Stimulated activated CD4-positive, alpha-beta T cell treated with anti-CD3 and anti-CD28 coated beads, Interleukin-15, amount 100 ng/mL, for 1 hour (primary cell): Measurements from ENCODE around the gene ZNF764.
"Not testable (repeated sequence)": the region's sequence is repeated elsewhere in the genome, so short reads cannot be mapped to it uniquely, and the experiment has no call there.

Source experiments
- DNase-seq, 2 donors: peaks; one replicate each; pipeline ENCODE4 v3.0.0-alpha.2; 2020; ENCODE audit warnings: low read depth in 1 of 2, low spot score in 1 of 2

ZNF764 gene

DNA sequence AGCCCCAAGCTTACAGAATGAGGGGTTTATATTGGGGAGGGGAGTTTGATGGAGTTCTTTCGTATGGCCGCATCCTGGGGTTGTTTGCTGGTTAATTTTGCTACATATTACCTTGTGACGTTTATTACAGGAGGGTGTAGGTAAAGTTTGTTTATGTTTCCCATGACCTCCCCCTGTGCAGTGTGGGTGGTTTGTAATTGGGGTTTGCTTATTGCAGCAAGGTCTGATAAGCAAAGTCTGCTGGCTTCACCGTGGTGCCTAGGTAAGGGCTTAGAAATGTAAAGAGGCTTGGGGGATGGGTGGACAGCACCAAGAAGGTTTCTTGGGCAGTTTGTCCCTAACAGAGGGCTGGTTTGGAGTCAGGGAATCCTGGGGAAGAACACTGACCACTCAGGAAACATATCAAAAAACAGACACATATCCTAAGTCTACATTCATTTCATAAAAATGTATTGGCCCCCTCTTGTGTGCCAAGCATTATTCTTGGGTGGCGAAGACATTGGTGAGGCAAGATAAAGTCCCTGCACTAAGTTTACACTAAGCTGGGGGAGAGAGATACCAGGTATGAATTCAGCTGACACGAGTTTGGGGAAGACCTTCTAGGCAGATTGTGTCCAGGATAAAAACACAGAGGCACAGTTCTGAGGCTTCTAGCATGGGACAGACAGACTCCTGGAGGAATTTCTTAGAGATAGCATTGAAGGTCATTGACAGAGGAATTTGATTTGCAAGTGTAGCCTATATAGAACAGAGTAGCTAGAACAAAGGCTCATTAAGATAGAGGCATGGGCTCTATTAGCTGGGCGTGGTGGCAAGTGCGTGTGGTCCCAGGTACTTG is 9.5 kb downstream of the ZNF764 start:
- no peak for DNase-seq

- no peak for DNase-seq
These were observed 12.1 kb downstream of the ZNF764 start for GRCh38 chr16:30546115-30546514.

DNA sequence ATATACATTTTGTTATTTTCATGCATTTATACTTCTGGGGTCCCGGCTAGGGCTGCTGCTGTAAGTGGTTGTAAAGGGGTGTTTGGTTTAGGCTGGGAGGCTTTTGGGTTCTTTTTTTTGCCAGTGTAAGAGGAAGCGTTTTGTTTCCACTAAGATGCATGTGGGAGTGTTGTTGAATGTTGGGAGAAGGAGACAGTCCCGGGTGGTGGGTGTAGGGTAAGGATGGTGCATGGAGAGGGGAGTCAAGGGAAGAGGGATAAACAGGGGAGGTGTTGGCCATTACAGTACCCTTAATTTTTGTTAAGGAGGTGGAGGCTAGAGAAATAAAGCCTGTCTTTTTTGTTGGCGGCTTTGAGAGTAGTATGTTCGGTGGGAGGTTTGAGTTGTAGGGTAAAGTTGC is 15.1 kb downstream of the ZNF764 start:
- DNase-seq: no peak

- no peak for DNase-seq
These were observed 16.5 kb downstream of the ZNF764 start for GRCh38 chr16:30541502-30542329.

- DNase-seq: not testable (repeated sequence)
These were observed 17.2 kb downstream of the ZNF764 start for GRCh38 chr16:30540916-30541464.

DNA sequence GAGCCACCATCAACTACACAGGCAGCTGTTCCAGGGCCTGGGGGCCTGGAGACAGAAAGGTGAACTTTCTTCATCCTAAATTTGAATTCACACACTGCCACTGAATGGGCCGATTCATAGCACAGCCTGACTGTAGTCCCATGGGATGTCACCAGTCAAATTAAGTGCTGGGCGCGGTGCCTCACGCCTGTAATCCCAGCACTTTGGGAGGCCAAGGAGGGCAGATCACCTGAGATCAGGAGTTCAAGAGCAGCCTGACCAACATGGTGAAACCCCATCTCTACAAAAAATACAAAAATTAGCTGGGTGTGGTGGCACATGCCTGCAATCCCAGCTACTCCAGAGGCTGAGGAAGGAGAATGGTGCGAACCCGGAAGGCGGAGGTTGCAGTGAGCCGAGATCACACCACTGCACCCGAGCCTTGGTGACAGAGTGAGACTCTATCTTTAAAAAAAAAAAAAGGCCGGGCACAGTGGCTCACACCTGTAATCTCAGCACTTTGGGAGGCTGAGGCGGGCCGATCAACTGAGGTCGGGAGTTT is 18.1 kb downstream of the ZNF764 start:
- not testable (repeated sequence) for DNase-seq

DNA sequence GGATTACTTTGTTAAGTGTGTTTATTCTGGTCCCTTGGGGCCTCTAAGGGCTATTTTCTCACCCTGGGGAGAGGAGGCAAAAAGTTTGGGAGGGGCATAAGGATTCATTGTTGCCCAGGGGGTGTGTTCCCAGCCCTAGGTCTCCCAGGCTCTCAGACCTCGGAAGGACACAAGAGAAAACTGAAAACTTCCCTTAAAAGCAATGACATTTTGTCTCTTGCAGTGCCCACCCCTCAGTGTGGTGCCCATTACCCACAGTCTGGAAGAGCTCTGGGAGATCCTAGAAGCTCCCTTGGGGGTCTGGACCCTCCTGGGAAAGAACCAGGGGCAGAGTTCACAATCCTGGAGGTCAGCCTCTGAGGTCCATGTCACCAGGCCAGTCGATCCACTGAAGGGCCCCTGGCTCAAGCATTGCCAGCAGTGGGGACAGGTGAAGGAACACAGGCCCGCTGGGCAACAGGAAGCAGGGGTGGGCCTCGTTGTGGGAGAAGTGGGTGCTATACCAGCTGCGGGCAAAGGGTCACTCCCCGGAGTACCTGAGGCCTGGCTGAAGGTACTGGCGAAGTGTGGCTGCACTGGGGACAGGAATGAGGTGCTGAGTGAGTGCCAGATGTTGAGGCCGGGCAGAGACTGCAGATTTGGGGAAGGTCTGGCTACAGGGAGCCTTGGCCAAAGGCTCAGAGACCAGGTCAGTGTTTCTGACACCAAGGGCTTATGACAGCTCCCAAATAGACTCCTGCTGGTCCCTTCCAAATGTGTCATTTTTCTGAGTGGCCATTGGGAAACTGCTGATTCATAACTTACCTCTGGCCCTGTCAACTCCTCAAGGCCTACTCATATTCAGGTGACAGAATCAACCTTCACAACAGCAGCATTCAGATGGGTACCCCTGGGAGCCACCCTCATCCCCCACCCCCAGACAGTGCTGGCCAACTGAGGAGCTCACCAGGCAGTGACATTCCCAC is 18.9 kb downstream of the ZNF764 start:
- no peak for DNase-seq

- DNase-seq: not testable (repeated sequence)
These were observed 21.7 kb downstream of the ZNF764 start for GRCh38 chr16:30536391-30537024.

DNA sequence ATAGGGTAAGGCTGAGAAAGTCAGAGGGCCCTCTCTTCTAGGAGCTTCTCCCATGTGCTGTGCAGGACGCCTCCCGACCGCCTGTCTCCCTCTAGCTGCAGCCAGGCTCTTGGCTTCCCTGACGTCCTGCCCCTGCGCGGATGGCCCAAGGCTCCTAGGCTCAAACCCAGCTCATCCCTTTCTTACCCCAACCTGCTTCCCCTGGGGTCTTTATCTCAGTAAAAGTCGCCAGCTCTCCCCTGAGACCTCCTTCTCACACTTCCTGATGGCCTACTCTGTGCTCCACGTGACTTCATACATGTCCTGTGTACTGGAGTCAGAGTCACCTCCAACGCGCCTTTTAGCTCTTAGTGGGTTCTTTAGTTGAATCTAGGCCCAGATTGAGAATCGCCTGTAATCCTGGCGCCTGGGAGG is 22.4 kb downstream of the ZNF764 start:
- peak in 1 of 2 donors; percentile 53 for DNase-seq

- DNase-seq: no peak
These were observed 22.9 kb downstream of the ZNF764 start for GRCh38 chr16:30535106-30535776.

GRCh38 chr16:30534368-30535105 is 23.6 kb downstream of the ZNF764 start, which contains the start of gene ZNF747:
Gene ZNF747 (minus strand): TSS chr16:30534858. CDS start chr16:30534679, 179 bp downstream.
- peak; percentile 86 to 90 for DNase-seq

DNA sequence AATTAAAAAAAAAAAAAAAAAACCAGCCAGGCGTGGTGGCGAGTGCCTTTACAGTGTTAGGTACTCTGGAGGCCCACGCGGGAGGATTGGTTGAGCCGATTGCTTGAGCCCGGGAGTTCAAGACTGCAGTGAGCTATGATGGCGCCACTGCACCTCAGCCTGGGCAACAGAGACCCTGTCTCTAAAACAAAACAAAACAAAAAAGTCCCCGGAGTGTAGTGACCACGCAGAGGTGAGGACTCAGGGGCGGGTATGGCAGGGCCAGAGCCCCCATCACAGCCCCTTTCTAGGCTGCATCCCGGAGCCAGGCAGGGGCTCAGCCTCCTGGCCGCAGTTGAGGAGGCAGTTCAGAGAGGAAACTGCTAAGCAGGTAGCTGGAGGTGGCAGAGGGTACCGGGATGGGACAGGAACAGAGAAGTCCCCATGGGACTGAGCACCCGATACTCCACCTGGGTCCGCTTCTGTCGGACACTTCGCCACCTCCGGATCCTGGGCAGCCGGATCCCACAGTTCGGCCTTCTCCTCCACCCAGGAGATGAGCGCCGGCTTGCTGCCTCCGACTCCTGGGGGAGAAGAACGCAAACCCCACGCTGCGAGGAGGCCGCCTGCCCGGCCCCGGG is 24.3 kb downstream of the ZNF764 start:
- DNase-seq: no peak

GRCh38 chr16:30533146-30533522 is 25.0 kb downstream of the ZNF764 start:
- no peak for DNase-seq

DNA sequence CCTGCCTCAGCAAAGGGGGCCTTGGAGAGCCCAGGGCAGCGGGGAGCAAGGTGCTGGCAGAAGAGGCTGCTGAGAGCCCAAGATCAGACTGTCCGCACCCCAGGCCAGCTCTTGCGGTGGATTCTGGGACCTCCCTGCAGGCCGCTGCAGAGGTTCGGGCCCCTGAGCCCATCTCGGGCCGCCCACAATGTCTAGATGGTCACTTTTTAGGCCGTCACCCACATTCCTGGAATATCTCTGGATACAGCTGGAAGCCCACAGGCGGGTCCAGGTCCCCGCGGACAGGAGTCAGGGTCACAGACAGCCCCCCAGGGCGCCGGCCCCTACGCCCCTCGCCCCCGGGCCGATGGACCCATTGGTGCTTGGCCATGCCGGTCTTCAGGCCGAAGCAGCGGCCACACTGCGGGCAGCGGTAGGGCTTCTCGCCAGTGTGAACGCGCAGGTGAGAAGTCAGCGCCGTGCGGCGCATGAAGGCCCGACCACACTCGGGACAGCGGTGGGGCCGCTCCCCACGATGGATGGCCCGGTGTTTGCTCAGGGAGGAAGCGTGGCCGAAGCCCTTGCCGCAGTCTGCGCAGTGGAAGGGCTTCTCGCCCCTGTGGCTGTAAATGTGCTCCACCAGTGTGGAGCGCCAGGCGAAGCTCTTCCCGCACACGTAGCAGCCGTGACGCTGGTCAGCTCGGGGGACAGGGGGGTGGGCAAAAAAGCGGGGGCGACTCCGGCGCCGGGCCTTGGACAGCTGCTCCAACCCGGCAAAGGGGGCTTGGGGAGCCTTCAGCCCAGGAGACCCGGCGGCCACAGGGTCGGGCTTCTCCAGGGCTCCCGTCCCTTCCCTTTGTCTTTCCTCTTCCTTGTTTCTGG is 25.7 kb downstream of the ZNF764 start:
- no peak for DNase-seq

GRCh38 chr16:30530163-30531037 is 27.8 kb downstream of the ZNF764 start:
- no peak for DNase-seq

DNA sequence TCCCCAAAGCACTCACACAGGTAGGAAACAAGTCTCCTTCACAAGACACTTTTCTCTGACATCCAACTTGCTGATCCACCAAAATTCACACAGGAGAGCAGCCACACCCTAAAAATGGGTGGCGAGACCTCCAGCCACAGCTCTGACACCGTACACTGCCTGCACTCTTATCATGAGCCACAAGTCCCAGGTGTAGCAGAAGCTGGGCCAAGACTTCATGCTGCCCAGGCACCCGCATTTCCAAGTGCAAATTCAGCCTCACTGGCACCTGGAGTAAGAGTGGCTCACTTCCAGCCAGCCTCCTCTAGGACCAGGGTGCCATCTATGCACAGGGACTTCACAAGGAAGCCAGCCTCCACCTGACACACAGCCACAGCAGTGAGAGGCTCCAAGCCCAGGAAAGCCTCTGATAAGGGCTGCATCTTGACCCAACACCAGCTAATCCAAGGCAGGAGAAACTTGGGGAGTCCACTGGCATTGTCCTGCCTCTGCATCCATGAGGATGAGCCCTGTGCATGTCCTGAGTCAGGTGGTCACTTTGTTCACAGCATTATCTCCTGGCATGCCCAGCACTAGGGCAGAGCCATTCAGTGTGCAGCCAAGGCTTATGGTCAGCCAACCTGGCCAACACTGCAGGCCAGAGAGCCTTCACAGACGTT is 29.2 kb downstream of the ZNF764 start:
- no peak for DNase-seq
